ENCODE measurements around the gene CLDND2. TPM values are rescaled to one million over a fixed set of nuclear protein-coding genes. Genes with fewer than 3 reads are reported as not detected.

Gene CLDND2
- total RNA-seq, 1 experiment from 2014 or later = 1.8 TPM

- Histone ChIP-seq H3K79me2 (ENCODE audit: insufficient read depth, low read length) (no peaks in the 10 kb centered on the region), H2AFZ (ENCODE audit: low read depth, low read length, poor library complexity, severe bottlenecking) (no peak overlapping the region)
- BruUV-seq (replicated peaks) = no TSS peak
These were observed 49.8 kb downstream of the CLDND2 start for GRCh38 chr19:51318687-51319648.

More at GRCh38 chr19:51318687-51319648, 49.8 kb downstream of the CLDND2 start:
- Histone ChIP-seq H4K20me1 (ENCODE audit: insufficient read depth) (no peaks in the 10 kb centered on the region), H3K4me2 (ENCODE audit: low read length) (no peak overlapping the region), H3K36me3 (ENCODE audit: control insufficient read depth in 1 of 2, insufficient read depth in 2 of 2, low read length in 2 of 2) (no peaks in the 10 kb centered on the region), H3K4me3 (replicated peaks in 1 of 2; ENCODE audit: low read depth in 1 of 2, low read length in 2 of 2) (no peak overlapping the region), H3K9me3 (ENCODE audit: control insufficient read depth in 1 of 2, insufficient read depth in 1 of 2, low read depth in 1 of 2, low read length in 2 of 2) (no peaks in the 10 kb centered on the region; a peak in 1 of 4 replicates), H3K27ac (ENCODE audit: low read depth, low read length) (no peak overlapping the region), H3K27me3 (ENCODE audit: insufficient read depth, low read length) (peaks cover 8% of the 10 kb centered on the region; the same call in 1 of the 2 replicates), H3K9me2 (ENCODE audit: insufficient read depth) (no peaks in the 10 kb centered on the region), H3K9ac (ENCODE audit: low read length) (no peak overlapping the region), H3K4me1 (ENCODE audit: control insufficient read depth in 1 of 2, insufficient read depth in 2 of 2, low read length in 2 of 2) (no peaks in the 10 kb centered on the region)
- TF ChIP-seq EZH2phosphoT487 (IDR thresholded peaks at IDR 0.05; ENCODE audit: borderline replicate concordance) (no peak), REST (IDR thresholded peaks at IDR 0.05; ENCODE audit: low read depth) (peak; percentile 61)
- CTCF ChIA-PET = no interaction called here
- RAD21 ChIA-PET (ENCODE audit: low non-redundant PET in 1 of 2, low total read pairs in 2 of 2, uncharacterized antibody in 2 of 2, unreplicated experiment in 2 of 2) = no interaction called here
- ATAC-seq (no peak), DNase-seq (ENCODE audit: low read depth, low spot score) (no peak)
- POLR2A ChIA-PET = no interaction called here
- intact Hi-C loops (cut with micrococcal nuclease) = no loop called here
